NCI-H187 treated with DMSO at 0.1 percent for 48 hours (cell line): Measurements from ENCODE around the gene ICAM1.
"Not testable (repeated sequence)": the region's sequence is repeated elsewhere in the genome, so short reads cannot be mapped to it uniquely, and the experiment has no call there.

Experiments used
- DNase-seq: peaks from one replicate; lab custom pipeline; 2025; lab: John Stamatoyannopoulos, UW

Gene ICAM1, protein sequence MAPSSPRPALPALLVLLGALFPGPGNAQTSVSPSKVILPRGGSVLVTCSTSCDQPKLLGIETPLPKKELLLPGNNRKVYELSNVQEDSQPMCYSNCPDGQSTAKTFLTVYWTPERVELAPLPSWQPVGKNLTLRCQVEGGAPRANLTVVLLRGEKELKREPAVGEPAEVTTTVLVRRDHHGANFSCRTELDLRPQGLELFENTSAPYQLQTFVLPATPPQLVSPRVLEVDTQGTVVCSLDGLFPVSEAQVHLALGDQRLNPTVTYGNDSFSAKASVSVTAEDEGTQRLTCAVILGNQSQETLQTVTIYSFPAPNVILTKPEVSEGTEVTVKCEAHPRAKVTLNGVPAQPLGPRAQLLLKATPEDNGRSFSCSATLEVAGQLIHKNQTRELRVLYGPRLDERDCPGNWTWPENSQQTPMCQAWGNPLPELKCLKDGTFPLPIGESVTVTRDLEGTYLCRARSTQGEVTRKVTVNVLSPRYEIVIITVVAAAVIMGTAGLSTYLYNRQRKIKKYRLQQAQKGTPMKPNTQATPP

GRCh38 chr19:10270616-10271394 is at the start of gene ICAM1:
ICAM1 (plus strand) TSS chr19:10271120; CDS start chr19:10271160, 40 bp downstream.
- DNase-seq, result no peak

DNA sequence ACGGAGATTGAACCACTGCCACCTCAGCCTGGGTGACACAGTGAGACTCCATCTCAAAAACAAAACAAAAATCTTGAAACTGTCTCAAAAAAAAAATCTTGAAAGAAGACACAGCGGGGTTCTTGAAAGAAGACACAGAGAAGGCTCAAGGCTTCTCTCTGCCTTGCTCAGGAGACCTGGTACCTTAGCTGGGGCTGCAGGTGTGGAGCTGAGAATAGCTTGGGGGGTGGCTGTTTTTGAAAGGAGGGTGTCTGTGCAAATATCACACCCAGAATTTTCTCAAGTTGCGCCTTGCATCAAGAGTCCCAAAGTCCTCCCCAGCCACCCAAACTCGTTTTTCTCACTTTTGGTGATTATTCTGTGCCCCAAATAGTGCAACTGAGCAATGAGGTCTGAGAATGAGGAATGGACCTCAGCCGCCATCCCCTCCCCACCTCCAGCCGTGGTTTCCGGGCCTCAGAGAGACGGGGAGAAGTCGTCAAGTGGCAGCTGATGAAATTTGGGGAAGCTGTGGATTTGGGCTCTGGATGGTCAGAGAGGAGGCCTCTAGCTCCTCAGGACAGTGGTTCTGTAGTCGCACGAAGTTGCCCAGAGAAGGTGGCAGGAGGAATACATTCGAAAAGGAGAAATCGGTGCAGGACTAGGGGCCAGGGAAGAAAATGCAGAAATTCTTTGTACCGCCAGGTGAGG is 48.6 kb upstream of the ICAM1 start:
- no peak for DNase-seq

- DNase-seq, result no peak
Measured at GRCh38 chr19:10223488-10224213, 47.3 kb upstream of the ICAM1 start.

GRCh38 chr19:10224337-10224736 is 46.6 kb upstream of the ICAM1 start:
- DNase-seq, result no peak

- no peak for DNase-seq
Measured at GRCh38 chr19:10226021-10226375, 44.9 kb upstream of the ICAM1 start.

DNA sequence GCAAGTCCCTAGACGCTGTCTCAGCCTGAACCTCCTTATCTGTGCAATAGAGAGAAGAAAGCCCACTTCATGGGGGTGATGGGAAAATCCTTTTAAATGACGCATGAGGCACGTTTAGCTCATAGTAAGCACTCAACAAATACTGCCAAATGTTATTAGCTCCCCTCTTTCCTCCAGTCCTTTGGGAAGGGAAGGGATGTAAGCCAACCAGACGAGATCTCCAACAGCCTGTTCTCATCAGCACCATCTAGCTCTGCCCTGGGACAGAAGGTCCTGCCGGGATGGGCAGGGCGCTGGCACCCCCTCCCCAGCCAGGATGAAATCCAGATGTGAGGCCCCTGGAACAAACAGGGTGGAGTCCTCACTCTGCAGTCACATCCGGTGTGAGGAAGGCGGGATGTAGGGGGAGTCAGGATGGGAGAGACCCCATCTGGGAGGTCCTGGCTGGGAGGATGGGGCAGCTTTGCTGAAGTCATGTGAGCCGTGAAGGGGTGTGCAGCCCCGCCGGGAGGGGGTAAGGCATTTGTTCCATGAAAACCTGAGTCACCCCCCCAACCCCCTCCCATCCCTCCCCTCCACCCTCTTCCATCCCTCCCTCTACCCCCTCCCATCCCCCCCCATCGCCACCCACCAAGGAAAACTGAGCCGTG is 44.4 kb upstream of the ICAM1 start:
- DNase-seq, result no peak

DNA sequence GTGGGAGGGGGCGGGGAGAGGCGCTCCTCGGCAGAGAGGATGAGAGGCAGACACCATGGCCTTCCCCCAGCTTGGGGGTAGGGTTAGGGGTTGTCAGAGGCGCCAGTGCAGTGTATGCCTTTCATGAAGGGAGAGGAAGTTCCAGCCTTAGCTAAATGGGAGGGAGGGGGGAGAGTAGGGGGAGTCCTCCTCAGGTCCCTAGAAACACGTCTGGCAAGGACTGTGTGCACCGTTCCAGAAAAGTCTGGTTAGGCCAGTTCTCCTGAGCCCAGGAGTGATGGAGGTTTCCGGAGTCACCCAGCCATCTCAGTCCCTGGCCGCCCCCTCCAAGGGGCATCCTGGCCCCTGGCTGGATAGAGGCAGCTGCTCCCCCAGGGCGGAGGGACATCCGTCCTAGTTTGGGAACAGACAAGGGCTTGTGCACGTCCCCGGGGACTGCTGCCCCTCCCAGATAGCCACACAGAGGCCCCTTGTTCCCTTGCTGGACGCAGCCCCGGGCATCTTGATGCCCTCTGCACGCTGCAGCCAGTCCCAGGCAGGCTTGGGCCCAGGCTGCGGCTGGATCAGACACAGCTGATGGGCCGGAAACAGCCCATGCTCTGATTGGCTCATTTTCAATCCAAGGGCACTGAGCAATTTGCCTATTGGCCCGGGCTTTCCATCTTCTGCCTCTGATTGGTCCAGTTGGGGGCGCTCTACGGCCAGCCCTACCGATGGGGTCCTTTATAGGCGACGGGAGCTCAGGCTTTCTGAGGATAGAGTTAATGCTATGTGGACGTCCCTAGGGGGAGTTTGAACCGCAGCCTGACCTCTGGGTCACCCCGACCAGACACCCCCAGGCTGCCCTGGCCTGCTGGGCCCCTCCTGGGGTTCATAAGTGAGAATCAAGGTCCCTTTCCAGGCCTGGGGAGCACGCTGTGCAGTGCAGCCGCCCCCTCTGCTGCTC is 43.6 kb upstream of the ICAM1 start:
- no peak for DNase-seq

GRCh38 chr19:10228393-10228792 is 42.5 kb upstream of the ICAM1 start:
- DNase-seq, result no peak

- DNase-seq, result no peak
Measured at GRCh38 chr19:10228920-10229319, 42.0 kb upstream of the ICAM1 start.

- DNase-seq, result no peak
Measured at GRCh38 chr19:10230173-10230860, 40.6 kb upstream of the ICAM1 start.

GRCh38 chr19:10230861-10231611 is 39.9 kb upstream of the ICAM1 start, which contains the start of gene S1PR2:
S1PR2 (minus strand) TSS chr19:10231331; CDS start chr19:10224905, 6,426 bp downstream.
- peak; percentile 43 for DNase-seq

DNA sequence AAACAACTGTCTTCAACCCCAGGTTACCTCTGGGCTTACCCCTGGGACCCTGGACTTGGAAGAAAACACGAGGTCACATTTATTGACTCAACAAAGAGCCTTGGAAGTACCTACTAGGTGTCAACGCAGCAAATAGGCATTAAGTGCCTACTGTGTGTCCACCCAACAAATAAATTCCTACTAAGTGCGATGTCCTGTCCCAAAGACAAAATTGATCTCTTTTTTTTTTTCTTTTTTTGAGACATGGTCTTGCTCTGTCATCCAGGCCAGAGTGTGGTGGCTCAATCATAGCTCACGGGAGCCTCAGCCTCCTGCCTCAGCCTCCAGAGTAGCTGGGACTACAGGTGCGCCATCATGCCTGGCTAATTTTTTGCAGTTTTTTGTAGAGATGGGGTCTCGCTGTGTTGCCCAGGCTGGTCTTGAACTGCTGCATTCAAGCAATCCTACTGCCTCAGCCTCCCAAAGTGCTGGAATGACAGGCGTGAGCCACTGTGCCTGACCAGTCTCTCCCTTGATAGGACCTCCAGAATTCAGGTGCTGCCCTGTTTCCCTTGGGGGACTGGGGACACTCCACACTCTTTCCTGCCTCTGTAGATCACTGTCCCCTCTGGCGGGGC is 39.2 kb upstream of the ICAM1 start:
- no peak for DNase-seq

DNA sequence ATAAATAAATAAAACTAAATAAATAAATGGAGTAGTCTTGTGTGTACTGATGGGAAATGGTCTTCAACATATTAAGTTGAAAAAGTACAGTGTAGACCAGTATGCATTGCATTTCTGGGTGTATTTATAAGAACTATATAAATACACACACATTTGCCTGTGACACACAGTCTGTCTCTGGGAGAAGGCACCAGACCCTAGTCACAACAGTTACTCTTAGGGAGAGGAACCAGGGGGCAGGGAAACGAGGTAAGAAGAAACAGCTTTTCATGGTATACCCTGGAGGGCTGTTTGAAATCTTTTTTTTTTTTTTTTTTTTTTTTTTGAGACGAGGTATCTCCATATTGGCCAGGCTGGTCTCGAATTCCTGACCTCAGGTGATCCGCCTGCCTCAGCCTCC is 37.0 kb upstream of the ICAM1 start:
- no peak for DNase-seq

DNA sequence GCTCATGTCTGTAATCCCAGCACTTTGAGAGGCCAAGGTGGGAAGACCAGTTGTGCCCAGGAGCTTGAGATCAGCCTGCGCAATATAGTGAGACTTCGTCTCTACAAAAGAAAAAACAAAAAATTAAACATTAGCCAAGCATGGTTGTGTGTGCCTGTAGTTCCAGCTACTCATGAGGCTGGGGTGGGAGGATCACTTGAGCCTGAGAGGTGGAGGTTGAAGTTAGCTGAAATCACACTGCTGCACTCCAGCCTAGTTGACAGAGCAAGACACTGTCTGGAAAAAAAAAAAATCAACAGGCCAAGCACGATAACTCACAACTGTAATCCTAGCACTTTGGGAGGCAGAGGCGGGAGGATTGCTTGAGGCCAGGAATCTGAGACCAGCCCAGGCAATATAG is 35.9 kb upstream of the ICAM1 start:
- DNase-seq, result no peak

GRCh38 chr19:10235409-10235808 is 35.5 kb upstream of the ICAM1 start:
- DNase-seq, result not testable (repeated sequence)

- DNase-seq, result no peak
Measured at GRCh38 chr19:10237702-10238101, 33.2 kb upstream of the ICAM1 start.

DNA sequence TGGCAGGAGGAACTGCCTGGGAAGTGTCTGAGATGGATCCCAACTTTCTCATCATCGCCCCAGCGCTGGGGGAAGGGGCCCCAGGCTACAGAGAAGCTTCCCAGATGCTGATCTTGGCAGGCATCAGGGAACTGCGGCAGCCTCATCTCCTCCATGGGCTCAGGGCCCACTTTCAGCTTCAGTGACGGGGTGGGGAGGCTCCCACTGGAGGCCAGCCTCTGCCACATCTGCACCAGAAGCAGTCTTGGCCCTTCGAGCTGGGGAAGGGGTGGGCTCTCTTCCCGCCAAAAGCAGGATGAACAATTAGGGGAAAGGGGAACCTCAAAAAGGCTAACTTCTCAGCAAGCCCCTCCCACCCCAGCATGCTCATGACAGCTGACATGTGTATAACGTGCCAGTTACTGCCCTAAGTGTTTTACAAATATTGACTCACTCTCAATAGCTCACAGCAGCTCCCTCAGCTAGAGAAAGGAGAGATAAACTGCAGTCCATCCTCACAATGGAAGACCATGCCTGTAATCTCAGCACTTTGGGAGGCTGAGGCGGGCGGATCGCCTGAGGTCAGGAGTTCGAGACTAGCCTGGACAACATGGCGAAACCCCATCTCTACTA is 32.6 kb upstream of the ICAM1 start:
- peak; percentile 12 for DNase-seq
